Measurements from ENCODE around the gene LRMDA.
"Not testable (repeated sequence)": the region's sequence is repeated elsewhere in the genome, so short reads cannot be mapped to it uniquely, and the experiment has no call there.

Gene LRMDA

GRCh38 chr10:75616874-75617478 is 185.6 kb downstream of the LRMDA start:
- no peak for DNase-seq

- no peak for DNase-seq
These were observed 186.2 kb downstream of the LRMDA start for GRCh38 chr10:75617485-75618155.

GRCh38 chr10:75619635-75620034 is 188.2 kb downstream of the LRMDA start:
- no peak for DNase-seq

GRCh38 chr10:75620356-75620755 is 188.9 kb downstream of the LRMDA start:
- no peak for DNase-seq

- not testable (repeated sequence) for DNase-seq
These were observed 189.6 kb downstream of the LRMDA start for GRCh38 chr10:75621003-75621402.

GRCh38 chr10:75622503-75622902 is 191.1 kb downstream of the LRMDA start:
- no peak for DNase-seq

GRCh38 chr10:75623310-75624093 is 192.1 kb downstream of the LRMDA start:
- peak; percentile 79 for DNase-seq

- DNase-seq, result peak; percentile 65
These were observed 193.2 kb downstream of the LRMDA start for GRCh38 chr10:75624638-75625037.

GRCh38 chr10:75630746-75631145 is 199.3 kb downstream of the LRMDA start:
- DNase-seq, result no peak

GRCh38 chr10:75632805-75633462 is 201.5 kb downstream of the LRMDA start:
- DNase-seq, result no peak

GRCh38 chr10:75633568-75633967 is 202.1 kb downstream of the LRMDA start:
- DNase-seq, result no peak

- DNase-seq, result no peak
These were observed 203.5 kb downstream of the LRMDA start for GRCh38 chr10:75634947-75635346.

GRCh38 chr10:75638752-75639151 is 207.3 kb downstream of the LRMDA start:
- DNase-seq, result no peak

- DNase-seq, result no peak
These were observed 208.3 kb downstream of the LRMDA start for GRCh38 chr10:75639736-75640135.

GRCh38 chr10:75640381-75640780 is 209.0 kb downstream of the LRMDA start:
- DNase-seq, result no peak

GRCh38 chr10:75640803-75641202 is 209.4 kb downstream of the LRMDA start:
- DNase-seq, result no peak

GRCh38 chr10:75643405-75643804 is 212.0 kb downstream of the LRMDA start:
- DNase-seq, result no peak

GRCh38 chr10:75643944-75644692 is 212.7 kb downstream of the LRMDA start:
- no peak for DNase-seq

- no peak for DNase-seq
These were observed 214.3 kb downstream of the LRMDA start for GRCh38 chr10:75645704-75646103.

- no peak for DNase-seq
These were observed 214.9 kb downstream of the LRMDA start for GRCh38 chr10:75646218-75646915.

GRCh38 chr10:75646916-75647315 is 215.5 kb downstream of the LRMDA start:
- no peak for DNase-seq

GRCh38 chr10:75647675-75648074 is 216.3 kb downstream of the LRMDA start:
- no peak for DNase-seq
